GM21723 (cell line): Measurements from ENCODE around the gene ARHGAP42.
"Not testable (repeated sequence)": the region's sequence is repeated elsewhere in the genome, so short reads cannot be mapped to it uniquely, and the experiment has no call there.

Source experiments
- ATAC-seq: cut with Tn5 transposase; IDR thresholded peaks from one replicate; pipeline ENCODE4 v1.9.1; 2021; ENCODE audit warnings: mild to moderate bottlenecking, moderate library complexity; ENCODE audit not compliant: unreplicated experiment

ARHGAP42 gene

DNA sequence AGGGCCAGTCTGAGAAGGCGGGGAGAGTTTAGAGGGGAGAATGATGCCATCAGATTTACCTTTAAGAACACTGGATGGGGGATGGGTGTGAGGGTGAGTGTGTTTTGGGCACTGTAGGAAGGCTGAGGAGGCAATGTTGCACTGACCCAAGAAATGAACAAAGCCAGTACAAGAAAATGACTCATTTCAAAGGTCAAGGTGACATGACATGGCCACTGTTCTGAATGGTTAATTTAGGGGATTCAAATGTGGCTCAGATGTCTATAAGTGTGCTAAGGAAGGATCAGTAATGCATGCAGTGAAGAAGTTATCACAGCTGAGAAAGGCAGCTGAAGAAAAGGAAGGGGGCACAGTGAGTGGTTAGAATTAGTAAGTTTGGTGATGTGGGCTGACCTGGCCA, 312.7 kb downstream of the ARHGAP42 start:
- no peak for ATAC-seq

DNA sequence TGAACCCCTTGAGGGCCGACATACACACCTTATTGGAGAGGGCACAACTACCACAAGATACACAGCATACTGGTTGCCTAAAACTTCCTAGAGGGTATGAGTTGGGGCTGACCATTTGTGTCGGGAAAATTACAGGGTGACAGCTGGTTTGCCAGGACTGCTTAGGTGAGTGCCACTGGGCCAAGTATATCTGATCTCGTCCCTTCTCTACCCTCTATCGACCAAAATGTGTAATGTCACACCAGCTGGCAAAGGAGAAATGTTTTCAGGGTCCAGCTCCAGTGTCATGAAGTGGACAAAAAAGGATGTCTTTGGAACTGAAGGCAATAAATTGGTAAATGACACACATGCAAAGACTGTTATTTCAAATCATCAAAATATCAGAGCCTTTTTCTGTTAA, 316.4 kb downstream of the ARHGAP42 start:
- ATAC-seq: no peak

DNA sequence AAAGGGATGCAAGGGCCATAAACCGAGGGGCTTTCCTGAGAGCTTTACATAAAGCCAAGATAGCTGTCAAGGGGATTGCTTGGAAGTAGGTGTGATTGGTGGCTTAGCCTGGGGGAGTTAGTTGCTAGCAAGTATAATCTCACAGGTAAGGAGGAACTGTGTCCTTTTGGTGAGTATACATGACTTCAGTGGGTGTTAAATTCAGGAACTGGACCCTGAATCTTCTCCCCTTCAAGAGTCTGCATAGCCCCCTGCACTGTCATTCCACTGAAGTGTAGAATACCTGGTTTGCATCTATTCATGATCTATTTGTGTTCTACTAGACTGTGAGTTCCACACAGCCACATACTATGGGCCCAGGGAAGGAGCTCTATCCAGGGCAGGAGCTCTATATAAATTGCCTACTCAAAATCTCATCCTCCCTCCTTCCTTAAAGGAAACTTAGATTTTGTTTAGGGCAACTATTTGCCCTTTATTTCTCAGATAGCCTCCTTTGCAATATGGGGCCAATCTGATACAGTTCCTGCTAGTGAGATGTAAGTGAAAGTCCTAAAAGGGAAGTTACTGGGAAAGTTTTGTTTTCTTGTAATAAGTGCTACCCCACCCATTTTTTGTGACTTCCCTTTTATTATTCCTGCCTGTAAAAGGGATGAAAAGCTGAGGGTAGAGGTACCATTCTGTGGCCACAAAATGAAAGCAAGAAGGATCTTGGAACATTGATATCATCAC, 322.0 kb downstream of the ARHGAP42 start:
- ATAC-seq: no peak

- no peak for ATAC-seq
These were observed 322.6 kb downstream of the ARHGAP42 start for GRCh38 chr11:101009690-101010055.

DNA sequence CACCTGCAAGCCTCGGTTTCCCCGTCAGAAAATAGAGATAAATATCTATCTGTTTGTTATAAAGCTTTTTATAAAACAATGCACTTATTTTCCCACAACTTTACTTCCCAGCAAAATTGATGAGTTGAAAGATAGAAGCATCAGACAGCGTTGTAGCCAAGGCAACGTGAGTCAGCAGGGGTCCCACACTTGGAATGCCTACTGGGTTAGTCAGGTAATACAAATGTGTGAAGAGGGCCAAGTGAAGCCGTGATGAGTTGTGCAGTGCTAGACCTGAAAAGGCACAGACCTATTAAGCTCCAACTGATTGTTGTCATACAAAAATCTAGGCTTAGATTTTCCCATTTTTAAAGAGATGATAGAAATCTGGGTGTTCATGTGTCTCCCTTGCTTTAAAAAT, 323.8 kb downstream of the ARHGAP42 start:
- no peak for ATAC-seq

- ATAC-seq: no peak
These were observed 324.8 kb downstream of the ARHGAP42 start for GRCh38 chr11:101011881-101012280.

DNA sequence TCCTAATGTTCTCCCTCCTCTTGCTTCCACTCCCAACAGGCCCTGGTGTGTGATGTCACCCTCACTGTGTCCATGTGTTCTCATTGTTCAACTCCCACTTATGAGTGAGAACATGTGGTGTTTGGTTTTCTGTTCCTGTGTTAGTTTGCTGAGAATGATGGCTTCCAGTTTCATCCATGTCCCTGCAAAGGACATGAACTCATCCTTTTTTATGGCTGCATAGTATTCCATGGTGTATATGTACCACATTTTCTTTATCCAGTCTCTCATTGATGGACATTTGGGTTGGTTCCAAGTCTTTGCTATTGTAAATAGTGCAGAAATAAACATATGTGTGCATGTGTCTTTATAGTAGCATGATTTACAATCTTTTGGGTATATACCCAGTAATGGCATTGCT, 326.6 kb downstream of the ARHGAP42 start:
- ATAC-seq: not testable (repeated sequence)

GRCh38 chr11:101014600-101015285, 327.7 kb downstream of the ARHGAP42 start:
- no peak for ATAC-seq

- no peak for ATAC-seq
These were observed 332.8 kb downstream of the ARHGAP42 start for GRCh38 chr11:101019870-101020269.

DNA sequence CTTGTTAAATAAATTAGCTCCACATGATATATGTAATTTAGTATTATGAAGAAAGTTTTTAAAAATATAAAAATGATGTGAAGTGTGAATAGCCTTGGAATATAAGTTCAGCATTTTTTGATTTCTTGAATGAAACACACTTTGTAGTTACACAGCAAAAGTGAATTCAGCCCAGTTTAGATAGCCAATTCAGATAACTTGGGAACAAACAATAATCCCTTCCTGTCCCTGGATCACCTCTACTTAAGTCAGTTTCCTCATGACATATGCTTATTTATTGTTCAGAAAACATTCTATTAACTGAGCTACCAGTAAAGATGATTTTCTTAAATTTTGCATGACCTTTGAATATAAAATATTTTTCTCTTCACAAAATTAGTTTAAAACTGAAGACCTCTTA, 335.2 kb downstream of the ARHGAP42 start:
- ATAC-seq: no peak

DNA sequence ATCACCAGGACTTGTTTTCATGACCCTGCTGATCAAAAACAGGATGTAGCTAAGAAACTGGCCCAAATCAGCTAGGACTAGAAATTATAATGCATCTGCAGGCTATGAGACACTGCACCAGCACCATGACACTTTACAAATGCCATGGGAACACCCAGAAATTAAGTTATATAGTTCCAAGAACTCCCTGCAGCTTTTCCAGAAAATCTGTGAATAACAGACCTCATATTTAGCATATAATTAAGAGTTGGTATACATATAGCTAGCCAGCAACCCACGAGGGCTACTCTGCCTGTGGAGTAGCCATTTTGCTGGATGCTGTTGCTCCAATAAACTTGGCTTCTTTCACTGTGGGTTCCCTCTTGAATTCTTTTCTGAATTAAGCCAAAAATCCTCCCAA, 341.6 kb downstream of the ARHGAP42 start:
- no peak for ATAC-seq

DNA sequence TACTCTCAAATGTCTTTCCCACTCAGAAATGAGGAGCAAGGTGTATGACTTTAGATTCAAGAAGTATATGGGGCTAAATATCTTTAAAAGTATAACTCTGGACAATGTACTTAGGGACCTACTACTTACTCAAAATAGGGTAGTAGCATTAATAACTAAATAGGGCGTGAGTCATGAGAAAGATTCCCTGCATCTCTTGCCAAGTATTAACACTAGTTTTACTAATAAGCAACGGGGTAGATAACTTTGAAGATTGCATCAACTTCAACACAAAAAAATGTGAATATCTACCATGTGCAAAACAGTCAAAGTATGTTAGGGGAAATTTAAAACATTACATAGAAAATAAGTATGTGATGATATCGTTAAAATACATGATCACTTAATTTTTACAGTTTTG, 342.9 kb downstream of the ARHGAP42 start:
- ATAC-seq: no peak

DNA sequence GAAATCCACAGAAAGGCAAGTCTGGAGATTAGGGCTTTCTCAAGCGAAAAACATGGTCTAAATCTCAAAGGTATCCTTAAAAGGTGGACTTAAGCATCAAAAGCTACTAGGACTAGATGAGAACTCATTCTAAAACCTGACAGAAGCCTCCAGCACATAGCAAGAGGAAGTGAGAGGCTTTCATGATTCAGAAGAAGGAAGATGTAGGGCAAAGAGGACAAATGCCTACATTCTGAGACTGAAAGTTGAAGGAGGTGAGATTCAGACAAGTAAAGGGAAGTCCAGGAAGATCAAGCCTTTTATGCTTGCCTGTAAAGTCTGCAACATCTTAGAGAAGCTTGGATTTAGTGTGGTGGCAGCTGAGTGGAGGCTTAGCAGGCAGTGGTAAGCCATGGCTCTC, 343.6 kb downstream of the ARHGAP42 start:
- ATAC-seq: no peak

GRCh38 chr11:101031713-101032112, 344.6 kb downstream of the ARHGAP42 start:
- ATAC-seq: no peak

GRCh38 chr11:101032991-101033390, 345.9 kb downstream of the ARHGAP42 start:
- ATAC-seq: no peak

GRCh38 chr11:101034076-101034475, 347.0 kb downstream of the ARHGAP42 start:
- ATAC-seq: no peak

- no peak for ATAC-seq
These were observed 348.8 kb downstream of the ARHGAP42 start for GRCh38 chr11:101035872-101036271.
